Loucy (cell line): ENCODE data around the gene FEN1.

Experiments
- CTCF ChIP-seq: fragments of 200-600 bp; sonication (generic); conservative IDR thresholded peaks from 2 replicates; pipeline ENCODE4 v1.5.1; 2014; ENCODE audit warnings: mild to moderate bottlenecking, antibody characterized with exemption, low read length
- EZH2phosphoT487 ChIP-seq: fragments of 200-600 bp; IDR thresholded peaks from 2 replicates; pipeline ENCODE4 v1.6.1; 2018; ENCODE audit warnings: antibody characterized with exemption, mild to moderate bottlenecking, moderate library complexity, borderline replicate concordance

- TF ChIP-seq CTCF (no peak), EZH2phosphoT487 (no peak)
Observed at GRCh38 chr11:61765550-61766253, 27.0 kb upstream of the FEN1 start.
